Fibroblast of skin of back (primary cell): ENCODE measurements around the gene ATP6V1G1. TPM values are rescaled to one million over a fixed set of nuclear protein-coding genes. Genes with fewer than 3 reads are reported as not detected.
A peak's percentile ranks its signal among the peaks of the same experiment; 100 is the strongest.
"Not testable (repeated sequence)": the region's sequence is repeated elsewhere in the genome, so short reads cannot be mapped to it uniquely, and the experiment has no call there.

Experiments
- DNase-seq: peaks from one replicate; pipeline ENCODE4 v3.0.0-alpha.2; 2013
- polyA plus RNA-seq, 2 experiments: library from polyadenylated mRNA; unstranded; fragments of 120-200 nt; gene quantifications; one replicate each; pipeline ENCODE4 v1.2.1, GENCODE V29; 2013; ENCODE audit not compliant: insufficient read length in 2 of 2

Gene ATP6V1G1, protein sequence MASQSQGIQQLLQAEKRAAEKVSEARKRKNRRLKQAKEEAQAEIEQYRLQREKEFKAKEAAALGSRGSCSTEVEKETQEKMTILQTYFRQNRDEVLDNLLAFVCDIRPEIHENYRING
- polyA plus RNA-seq (2013, experiment 1 of 2; ENCODE audit: insufficient read length), result 90.6 TPM
- polyA plus RNA-seq (2013, experiment 2 of 2; ENCODE audit: insufficient read length), result 88.3 TPM

DNA sequence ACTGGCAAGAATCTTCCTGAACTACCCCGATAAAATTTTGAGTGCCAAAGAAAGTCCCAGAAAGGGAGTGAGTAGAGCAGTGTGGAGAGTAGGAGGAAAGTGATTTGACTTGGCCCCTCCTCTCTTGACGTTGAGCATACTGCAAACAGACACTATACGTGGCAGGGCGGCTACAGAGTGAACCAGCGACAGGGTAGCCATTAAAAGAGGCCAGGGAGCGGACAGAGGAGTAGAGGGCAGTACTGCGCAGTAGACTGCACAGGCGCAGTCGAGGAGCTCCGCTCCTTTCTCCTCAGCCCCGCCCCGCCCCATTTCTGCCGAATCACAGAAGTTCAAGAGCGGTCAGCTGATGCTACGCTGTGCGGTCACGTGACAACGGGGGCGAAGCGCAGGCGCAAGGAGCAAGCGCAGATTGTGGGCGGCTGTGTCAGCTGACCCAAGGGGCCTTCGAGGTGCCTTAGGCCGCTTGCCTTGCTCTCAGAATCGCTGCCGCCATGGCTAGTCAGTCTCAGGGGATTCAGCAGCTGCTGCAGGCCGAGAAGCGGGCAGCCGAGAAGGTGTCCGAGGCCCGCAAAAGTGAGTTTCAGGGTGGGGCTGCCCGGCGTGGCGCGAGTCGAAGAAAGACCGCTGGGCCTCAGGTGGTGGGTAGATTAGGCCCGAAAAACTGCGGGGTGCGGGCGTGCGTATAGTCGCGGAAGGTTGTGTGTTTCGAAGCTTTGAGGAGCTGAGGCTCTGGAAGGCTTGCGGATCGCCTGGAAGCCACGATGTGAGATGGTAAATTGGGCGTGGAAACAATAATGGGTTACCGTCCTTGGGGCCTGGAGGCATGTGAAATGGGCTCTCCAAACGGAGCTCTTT is at the start of gene ATP6V1G1:
Gene ATP6V1G1 (plus strand): TSS at position 425 of the 858 bp plus-strand sequence. CDS start 70 bp downstream, at position 495.
- DNase-seq, result peak; percentile 99

DNA sequence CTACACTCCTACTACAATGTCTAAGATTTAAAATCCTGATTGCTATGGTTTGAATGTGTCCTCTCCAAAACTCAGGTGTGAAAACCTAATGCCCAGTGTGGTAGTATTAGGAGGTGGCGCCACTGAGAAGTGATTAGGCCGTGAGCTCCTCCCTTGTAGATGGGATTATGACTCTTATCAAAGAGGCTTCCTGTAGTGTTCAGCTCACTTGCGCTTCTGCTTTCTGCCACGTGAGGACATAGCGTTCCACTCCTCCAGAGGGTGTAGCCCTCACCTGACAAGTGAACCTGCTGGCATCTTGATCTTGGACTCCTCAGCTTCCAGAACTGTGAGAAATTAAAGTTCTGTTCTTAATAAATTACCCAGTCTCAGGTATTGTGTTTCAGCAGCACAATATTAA is 49.3 kb upstream of the ATP6V1G1 start:
- no peak for DNase-seq

DNA sequence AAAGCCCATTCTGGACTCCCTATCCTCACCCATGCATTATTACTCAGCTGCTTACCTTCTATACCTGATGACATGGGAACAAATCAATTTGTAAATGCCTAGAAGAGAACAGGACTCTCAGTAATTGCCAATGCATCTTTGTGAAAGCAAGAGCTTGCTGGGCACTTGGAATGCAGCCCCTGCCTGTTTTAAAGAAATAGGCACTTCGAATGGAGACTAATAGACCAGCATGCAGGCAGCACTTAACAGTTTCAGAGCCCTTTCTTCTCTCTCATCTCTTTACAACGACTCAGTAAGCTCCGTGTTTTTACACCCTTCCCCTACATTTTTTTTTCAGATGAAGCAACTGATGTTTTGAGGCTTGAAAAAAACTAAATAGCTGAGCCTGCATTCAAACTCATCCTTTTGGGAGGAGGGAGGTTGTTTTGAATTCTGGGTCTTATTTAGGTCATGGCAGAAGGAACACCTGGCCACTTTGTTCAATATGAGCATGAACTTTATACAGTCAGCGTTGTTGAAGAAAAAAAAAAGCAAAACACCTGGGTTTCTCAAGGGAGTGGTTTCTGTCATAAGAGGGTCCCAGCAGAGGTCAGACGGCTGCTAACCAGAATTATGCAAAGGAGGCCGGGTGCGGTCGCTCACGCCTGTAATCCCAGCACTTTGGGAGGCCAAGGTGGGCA is 47.7 kb upstream of the ATP6V1G1 start:
- DNase-seq, result no peak

DNA sequence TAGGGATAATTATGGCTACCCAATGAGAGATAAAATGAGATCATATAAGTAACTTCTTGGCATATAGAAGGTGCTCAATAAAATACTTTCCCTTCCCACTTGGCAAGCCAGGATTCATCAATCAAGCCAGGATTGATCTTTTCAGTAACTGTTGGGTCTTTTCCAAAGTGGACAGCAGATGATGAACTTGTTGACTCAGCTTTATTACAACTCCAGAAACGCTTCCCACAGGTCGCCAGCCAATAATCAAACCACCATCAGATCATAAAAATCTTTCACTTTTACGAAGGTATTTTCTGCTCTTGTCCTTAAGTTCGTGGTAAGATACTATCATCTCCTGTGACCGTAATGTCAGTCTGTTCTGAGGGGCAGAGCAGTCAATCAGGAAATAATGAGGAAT is 42.5 kb upstream of the ATP6V1G1 start:
- DNase-seq, result no peak

DNA sequence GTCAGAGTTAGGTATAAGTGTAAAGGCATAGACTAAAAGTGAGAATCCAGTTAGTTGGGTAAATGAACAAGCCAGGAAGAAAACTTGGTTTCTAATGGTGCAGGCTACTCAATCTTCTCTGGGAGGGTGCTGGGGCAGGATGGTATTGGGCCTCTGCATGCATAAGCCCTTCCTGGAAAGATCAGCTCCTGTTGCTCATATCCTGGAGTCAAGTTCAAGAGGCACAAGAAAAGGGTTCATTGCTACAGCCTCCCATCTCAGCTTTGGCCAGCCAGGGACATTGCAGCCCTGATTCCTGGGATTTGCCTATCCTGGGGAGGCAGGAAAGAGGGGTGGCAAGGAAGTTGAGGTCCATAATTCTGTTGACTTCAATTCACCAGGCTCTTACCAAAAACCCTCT is 40.7 kb upstream of the ATP6V1G1 start:
- DNase-seq, result no peak

DNA sequence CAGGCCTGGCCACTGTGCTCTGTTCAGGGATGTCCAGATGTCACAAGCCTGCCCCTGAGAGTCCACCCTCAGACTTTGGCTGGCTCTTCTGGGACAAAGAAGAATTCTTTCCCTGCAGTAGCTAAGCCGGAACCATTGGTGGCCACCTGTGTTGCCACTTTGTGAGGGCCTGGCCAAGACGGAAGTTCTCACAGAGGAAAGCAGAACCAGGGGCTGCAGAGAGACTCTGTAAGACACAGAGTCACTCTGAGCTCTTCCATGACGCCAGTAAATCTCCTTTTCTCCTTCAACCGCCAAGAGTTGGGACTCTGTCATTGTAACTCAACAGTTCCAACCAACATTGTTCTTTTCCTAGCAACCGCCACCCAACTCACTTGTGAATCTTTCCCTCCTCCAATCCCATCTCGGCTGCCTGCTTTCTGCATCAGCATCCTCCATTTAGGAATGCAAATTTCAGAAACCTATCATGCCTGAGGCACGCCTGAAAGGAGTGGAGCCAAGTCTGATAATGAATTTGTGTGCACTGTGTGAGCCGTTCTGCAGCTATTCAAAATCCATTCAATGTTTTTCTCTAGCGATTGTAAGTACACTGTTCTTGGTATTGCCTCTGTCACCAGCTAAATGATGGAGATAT is 37.8 kb upstream of the ATP6V1G1 start:
- no peak for DNase-seq

DNA sequence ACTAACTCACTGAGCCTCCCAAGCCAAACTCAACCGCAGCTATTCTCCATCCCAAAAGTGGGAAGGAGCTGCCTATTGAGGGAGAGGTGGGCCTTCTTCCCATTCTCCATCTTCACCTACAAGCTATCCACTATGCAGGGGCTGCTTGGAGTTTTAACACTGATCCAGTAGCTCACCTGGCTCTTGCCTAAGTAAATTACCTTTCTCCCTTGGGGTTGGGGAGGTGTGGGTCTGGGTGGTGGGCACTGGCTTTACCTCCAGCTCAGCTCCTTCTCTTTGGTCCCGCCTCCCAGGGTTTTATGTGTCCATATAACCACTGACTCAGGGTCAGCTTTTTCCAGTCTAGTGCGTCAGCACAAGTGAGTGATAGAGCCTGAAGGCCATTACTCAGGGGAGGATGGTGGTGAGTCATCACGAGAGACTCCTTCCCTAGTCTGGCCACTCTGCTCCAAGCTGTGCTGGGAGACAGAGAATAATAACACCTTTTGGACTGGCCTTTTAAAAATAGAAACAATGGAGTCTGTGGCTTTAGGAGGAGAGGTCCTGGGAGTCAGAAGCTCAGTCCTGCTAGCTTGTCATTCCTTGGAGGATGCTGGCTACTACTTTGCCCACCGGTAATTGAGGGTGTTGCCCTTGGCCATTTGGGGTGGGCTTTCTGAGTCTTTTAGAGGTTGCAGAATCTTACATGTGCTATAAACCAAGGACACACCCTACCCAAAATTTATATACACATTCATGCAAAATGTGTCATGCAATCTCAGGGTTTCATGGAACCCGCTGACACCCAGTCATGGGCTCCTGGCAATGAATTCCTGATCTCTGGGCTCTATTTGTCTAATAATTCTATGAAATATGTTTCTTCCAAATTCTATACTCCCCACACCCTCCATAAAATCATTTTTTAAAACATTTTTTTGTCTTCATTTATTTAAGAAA is 35.6 kb upstream of the ATP6V1G1 start:
- DNase-seq, result peak; percentile 98

DNA sequence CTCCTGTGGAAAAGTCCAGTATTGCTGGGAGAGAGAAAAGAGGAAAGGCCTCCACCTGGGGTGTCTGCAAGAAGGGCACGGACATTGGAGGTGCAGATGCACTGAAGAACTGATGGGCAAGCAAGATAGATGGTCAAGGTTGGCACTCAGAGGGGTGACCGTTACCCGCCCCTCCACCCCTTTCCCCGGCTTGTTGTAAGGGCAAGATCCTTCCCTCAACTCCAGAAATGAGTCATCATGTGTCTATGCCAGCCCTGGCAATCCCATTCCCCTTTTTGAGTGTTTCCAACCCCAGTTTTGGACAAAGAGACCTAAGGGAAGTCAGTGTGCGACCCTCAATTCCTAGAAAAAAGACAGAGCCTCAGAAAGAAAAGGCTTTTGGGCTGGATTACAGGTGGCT is 34.9 kb upstream of the ATP6V1G1 start:
- no peak for DNase-seq

DNA sequence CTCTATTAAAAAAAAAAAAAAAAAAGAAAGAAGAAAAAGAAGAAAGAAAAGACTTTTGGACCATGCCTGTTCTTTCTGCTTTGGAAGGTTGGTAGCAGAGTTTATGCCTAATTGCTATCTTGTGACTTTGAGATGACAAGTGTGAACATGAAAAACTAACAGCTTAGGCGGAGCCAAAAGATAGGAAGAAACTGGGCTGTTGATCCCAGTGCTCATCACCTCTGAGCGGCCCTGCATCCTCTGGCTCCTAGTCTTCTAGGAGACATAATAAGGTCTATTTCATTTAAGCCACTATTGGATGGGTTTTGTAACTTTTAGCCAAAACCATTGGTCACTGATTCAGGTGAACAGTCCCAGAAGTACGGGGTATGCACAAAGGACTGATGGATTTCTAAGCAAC is 34.4 kb upstream of the ATP6V1G1 start:
- DNase-seq, result no peak

DNA sequence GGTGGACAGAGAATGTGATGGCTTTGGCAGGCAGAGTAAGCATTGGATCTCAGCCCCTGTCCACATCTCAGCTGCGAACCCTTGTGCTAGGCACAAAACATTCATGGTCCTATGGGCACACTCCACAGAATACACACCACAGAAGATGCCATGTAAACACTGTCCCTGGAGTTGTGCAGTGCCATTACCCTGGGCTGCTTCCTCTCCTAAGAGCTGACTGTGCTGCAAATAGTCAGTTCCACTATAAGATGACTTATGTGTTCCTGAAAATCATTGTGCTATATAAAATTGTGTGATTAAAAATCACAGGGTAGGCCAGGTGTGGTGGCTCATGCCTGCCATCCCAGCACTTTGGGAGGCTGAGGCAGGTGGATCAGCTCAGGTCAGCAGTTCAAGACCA is 31.9 kb upstream of the ATP6V1G1 start:
- no peak for DNase-seq

DNA sequence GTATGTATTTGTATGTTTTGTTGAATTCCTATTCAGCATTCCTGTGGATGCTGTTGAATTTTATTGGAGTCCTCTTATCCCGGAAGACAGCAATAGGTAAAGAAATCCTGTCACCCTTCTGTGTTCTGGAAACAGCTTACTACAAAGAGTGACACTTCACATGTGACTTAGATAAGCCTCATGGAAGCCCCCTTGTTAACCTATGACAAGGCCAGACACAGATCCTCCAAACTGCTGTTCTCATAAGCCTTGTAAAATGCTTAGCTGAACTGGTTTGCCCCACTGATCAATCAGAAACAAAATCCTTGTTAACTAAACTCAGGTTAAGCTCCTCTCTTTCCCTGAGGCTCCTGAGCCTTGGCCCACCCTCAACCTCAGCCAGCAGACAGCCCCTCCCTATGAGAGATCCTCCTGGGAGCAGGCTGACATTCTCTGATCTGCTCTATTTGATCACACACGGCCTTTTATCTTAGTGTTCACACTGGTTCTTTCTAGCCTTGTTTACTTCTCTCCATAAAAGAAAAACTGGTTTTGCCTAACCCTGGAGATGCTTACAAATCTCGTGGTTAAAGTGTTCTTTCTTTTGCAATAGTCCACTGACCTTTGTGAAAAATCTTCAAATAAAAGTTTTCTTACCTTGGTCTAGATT is 29.4 kb upstream of the ATP6V1G1 start:
- DNase-seq, result no peak

DNA sequence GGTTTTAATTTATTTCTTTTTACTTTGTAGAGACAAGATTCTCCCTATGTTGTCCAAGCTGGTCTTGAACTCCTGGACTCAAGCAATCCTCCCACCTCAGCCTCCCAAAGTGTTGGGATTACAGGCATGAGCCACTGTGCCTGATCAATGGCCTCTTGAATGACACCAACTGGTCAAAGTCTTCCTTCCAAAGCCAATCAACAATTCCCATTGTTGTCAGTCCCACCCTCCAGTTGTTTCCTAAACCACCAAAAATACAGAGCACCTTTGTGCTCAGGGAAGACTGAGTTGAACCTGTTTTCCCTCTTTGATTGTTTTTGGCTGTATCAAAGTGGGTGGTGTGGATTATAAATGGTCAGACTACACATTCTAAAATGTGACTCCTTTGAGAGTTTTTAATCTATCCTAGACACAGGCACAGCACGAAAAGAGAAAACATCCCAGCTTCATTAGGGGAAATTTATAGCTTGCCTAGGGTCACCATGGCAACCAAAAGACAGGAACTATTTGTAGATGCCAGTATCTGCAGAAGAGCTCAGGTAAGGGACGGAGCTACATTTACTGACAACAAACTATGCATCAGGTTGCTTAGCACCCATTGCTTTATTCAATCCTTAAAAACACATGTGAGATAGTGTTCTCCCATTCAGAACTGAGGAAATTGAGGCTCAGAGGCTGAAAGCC is 27.6 kb upstream of the ATP6V1G1 start:
- no peak for DNase-seq

DNA sequence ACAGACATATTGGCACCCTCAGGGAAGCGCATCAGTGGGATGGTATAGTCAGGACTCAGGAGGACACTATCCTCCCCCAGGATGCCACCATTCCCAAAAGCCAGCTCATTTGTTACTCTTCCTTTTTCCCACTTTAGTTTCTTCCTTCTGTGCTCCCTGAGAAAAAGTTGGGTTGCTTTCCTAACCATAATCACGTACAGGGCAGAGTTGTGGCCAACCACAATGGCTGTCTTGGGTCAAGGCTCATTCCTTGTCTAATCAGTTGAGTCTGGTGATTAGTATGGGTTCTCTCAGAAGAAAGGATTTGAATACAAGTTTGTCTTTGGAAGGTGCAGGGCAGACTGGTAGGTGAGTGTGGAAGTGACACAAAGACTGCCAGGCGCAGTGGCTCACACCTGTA is 26.6 kb upstream of the ATP6V1G1 start:
- DNase-seq, result no peak

DNA sequence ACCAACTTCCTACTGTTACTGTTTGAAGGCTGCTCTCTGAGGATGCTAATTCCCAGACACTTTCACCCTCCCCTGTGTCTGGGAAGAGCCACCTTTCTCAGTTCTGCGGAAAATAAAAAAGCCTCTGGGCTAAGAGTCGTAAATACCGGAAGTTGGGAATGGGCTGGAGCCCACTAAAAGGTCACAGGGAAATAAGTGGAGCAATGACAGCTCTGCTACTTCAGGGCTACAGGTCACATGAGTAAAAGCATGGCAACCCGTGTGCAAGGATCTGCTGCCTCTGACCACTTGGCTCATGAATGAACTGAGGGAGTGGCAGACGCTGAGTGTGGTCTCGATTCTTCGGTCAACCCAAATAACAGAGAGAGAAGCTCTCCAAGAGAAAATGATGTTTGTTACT is 25.8 kb upstream of the ATP6V1G1 start:
- DNase-seq, result no peak

DNA sequence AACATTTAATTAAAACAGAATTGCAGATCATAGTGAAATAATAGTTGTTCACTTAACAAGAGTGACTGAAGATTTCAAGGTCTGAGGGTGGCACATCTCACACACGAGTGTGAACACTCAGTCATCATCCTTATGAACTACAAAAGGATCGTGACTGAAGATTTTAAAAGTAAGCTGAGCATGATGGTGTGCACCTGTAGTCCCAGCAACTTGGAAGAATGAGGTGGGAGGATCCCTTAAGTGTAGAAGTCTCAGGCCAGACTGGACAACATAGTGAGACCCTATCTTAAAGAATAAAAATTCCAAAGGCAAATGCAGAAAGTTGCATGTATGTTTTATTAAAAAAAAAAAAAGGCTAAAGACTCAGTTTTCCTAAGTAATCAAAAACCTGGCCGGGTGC is 22.4 kb upstream of the ATP6V1G1 start:
- no peak for DNase-seq

DNA sequence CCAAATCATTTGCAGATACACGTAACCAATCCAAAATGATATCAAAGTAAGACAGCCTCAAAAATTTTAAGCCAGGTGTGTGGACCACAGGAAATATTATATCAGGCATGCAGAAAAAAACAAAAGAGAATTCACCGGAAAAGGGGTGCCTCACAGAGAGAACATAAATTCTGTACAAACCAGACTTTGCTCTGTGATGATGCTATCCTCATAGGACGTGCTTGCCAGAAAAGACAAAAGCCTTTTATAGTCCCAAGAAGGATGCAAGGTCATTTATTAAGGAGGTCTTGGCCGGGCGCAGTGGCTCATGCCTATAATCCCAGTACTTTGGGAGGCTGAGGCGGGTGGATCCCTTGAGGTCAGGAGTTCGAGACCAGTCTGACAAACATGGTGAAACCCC is 16.8 kb upstream of the ATP6V1G1 start:
- no peak for DNase-seq

DNA sequence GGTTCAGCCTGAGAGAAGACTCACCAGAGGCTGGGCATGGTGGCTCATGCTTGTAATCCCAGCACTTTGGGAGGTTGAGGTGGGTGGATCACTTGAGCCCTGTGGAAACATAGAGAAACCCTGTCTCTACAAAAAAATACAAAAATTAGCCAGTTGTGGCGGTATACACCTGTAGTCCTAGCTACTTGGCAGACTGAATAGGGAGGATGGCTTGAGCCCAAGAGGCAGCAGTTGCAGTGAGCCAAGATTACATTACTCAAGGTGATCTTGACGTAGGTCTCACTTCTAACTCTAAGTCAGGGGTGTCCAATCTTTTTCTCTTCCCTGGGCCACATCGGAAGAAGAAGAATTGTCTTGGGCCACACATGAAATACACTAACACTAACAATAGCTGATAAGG is 16.2 kb upstream of the ATP6V1G1 start:
- no peak for DNase-seq

DNA sequence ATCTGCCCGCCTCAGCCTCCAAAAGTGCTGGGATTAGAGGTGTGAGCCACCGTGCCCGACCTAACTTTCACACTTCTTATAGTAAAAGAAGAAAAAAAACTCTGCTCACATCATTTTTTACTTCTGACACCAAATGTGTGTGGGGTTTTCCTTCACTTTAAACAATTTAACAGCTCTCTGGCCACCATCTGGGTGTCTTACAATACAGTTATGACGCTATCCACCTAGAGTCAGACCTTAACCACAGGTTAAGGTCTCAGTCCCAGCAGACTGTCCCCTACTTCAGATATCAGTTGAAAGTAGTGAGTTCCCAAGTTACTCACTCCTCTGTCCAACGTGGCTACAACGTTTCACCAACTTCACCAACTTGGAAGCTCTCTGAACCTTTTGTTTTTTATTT is 15.4 kb upstream of the ATP6V1G1 start:
- DNase-seq, result no peak

DNA sequence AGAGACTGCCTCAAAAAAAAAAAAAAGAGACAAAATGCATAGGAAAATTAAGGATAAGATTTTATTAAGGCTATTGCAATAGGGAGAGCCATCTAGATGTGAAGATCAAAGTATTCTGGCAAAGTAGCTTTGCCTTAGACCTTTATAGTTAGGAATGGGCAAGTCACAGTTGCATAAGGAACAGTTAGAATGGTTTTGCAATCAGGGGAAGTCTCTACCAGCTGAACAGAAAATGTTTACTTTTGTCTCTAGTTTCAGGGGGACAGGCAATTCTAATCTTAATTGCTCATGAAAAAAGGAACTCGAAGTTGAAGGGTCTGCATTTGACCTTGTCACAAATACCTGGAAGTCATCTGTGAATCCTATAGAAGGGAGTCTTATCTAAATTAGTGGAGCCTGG is 13.1 kb upstream of the ATP6V1G1 start:
- DNase-seq, result no peak

DNA sequence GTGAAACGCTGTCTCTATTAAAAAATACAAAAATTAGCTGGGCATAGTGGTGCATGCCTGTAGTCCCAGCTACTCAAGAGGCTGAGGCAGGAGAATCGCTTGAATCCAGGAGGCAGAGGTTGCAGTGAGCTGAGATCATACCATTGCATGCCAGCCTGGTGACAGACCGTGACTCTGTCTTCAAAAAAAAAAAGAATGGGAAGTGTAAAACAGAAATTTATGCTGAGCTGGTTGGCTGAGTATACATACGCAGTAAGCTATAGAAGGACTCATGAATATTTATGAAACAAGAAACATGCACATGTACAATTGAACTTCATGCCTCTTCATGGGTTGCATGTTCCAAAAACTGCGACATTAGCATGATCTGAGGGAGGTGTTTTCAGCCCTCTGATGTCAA is 10.8 kb upstream of the ATP6V1G1 start:
- DNase-seq, result not testable (repeated sequence)

DNA sequence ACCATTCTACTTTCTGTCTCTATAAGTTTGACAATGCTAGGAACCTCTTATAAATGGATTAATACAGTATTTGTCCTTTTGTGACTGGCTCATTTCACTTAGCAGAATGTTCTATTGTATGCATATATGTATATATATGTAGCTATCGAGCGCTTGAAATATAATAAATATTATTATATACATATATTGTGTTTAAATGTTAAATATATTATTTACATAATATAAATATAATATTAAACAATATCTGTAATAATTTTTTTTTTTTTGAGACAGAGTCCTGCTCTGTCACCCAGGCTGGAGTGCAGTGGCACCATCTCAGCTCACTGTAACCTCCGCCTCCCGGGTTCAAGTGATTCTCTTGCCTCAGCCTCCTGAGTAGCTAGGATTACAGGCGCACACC is 9.4 kb upstream of the ATP6V1G1 start:
- not testable (repeated sequence) for DNase-seq
